Neural cell (in vitro differentiated cells): ENCODE measurements around the gene ZNF530.

Source experiments
- EZH2 ChIP-seq: fragments of 200-600, 300-800 bp; shearing (Covaris generic), sonication (generic); IDR thresholded peaks from 2 replicates; pipeline ENCODE4 v1.6.1; 2014; ENCODE audit warnings: antibody characterized with exemption, low read length, borderline replicate concordance, mild to moderate bottlenecking; ENCODE audit not compliant: insufficient read depth, poor library complexity, severe bottlenecking
- MXI1 ChIP-seq: fragments of 450-650 bp; conservative IDR thresholded peaks from 2 replicates; pipeline ENCODE4 v1.6.1; 2014; ENCODE audit warnings: antibody characterized with exemption, mild to moderate bottlenecking; ENCODE audit not compliant: poor library complexity, severe bottlenecking
- POLR2AphosphoS5 ChIP-seq: IDR thresholded peaks from 2 replicates; pipeline ENCODE4 v1.6.1; 2012
- TAF1 ChIP-seq: IDR thresholded peaks from 2 replicates; pipeline ENCODE4 v1.6.1; 2012; ENCODE audit warnings: low read depth
- TF ChIP-seq, protein P1 (sequence below): fragments of 450-650 bp; IDR thresholded peaks from 2 replicates; pipeline ENCODE4 v1.5.1; 2014; ENCODE audit warnings: antibody characterized with exemption, mild to moderate bottlenecking, moderate library complexity; ENCODE audit not compliant: poor library complexity, severe bottlenecking
- TF ChIP-seq, protein P2 (sequence below): IDR thresholded peaks from 2 replicates; pipeline ENCODE4 v1.6.1; 2012; ENCODE audit warnings: borderline replicate concordance

DNA sequence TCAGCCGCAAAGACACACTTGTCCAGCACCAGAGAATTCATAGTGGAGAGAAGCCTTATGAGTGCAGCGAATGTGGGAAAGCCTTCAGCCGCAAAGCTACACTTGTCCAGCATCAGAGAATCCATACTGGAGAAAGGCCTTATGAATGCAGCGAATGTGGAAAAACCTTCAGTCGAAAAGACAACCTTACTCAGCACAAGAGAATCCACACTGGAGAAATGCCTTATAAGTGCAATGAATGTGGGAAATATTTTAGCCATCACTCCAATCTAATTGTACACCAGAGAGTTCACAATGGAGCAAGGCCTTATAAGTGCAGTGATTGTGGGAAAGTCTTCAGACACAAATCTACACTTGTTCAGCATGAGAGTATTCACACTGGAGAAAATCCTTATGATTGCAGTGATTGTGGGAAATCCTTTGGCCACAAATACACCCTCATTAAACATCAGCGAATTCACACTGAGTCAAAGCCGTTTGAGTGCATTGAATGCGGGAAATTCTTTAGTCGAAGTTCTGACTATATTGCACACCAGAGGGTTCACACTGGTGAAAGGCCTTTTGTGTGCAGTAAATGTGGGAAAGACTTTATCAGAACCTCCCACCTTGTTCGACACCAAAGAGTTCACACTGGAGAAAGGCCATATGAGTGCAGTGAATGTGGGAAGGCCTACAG lies 21.1 kb downstream of the ZNF530 start:
- TF ChIP-seq, protein P1, sequence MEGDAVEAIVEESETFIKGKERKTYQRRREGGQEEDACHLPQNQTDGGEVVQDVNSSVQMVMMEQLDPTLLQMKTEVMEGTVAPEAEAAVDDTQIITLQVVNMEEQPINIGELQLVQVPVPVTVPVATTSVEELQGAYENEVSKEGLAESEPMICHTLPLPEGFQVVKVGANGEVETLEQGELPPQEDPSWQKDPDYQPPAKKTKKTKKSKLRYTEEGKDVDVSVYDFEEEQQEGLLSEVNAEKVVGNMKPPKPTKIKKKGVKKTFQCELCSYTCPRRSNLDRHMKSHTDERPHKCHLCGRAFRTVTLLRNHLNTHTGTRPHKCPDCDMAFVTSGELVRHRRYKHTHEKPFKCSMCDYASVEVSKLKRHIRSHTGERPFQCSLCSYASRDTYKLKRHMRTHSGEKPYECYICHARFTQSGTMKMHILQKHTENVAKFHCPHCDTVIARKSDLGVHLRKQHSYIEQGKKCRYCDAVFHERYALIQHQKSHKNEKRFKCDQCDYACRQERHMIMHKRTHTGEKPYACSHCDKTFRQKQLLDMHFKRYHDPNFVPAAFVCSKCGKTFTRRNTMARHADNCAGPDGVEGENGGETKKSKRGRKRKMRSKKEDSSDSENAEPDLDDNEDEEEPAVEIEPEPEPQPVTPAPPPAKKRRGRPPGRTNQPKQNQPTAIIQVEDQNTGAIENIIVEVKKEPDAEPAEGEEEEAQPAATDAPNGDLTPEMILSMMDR: no peak
- no peak for TF ChIP-seq POLR2AphosphoS5
- no peak for TF ChIP-seq MXI1
- TF ChIP-seq, protein P2, sequence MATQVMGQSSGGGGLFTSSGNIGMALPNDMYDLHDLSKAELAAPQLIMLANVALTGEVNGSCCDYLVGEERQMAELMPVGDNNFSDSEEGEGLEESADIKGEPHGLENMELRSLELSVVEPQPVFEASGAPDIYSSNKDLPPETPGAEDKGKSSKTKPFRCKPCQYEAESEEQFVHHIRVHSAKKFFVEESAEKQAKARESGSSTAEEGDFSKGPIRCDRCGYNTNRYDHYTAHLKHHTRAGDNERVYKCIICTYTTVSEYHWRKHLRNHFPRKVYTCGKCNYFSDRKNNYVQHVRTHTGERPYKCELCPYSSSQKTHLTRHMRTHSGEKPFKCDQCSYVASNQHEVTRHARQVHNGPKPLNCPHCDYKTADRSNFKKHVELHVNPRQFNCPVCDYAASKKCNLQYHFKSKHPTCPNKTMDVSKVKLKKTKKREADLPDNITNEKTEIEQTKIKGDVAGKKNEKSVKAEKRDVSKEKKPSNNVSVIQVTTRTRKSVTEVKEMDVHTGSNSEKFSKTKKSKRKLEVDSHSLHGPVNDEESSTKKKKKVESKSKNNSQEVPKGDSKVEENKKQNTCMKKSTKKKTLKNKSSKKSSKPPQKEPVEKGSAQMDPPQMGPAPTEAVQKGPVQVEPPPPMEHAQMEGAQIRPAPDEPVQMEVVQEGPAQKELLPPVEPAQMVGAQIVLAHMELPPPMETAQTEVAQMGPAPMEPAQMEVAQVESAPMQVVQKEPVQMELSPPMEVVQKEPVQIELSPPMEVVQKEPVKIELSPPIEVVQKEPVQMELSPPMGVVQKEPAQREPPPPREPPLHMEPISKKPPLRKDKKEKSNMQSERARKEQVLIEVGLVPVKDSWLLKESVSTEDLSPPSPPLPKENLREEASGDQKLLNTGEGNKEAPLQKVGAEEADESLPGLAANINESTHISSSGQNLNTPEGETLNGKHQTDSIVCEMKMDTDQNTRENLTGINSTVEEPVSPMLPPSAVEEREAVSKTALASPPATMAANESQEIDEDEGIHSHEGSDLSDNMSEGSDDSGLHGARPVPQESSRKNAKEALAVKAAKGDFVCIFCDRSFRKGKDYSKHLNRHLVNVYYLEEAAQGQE: no peak
- no peak for TF ChIP-seq EZH2
- no peak for TF ChIP-seq TAF1
